ENCODE data around the gene PILRB. TPM values are rescaled to one million over a fixed set of nuclear protein-coding genes. Genes with fewer than 3 reads are reported as not detected.

The PILRB gene
- total and polyA plus RNA-seq, 2 of the 13 experiments (the other 11 are each of a cell fraction or from before 2014, with no cell fraction given) = 16.6 to 33.8 TPM

DNA sequence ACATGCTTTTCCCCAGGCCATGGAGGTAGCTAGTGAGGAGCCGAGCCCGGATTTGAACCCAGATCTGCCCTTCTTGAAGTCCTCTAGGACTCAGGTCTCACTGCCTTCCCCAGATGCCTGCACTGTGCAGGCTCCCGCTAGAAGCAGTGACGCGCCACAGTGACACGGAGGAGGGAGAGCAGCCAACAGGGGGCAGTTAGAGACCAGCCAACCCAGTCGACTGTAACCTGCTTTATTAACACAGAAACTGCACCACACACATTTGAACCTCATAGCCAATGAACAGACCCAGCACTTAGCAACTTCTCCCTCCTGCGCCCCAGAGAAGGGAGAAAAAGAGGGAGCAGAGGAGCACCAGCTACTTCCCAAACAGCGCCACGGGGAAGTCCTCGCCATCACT, 42.7 kb downstream of the PILRB start (continued):
- TF ChIP-seq, protein P1, sequence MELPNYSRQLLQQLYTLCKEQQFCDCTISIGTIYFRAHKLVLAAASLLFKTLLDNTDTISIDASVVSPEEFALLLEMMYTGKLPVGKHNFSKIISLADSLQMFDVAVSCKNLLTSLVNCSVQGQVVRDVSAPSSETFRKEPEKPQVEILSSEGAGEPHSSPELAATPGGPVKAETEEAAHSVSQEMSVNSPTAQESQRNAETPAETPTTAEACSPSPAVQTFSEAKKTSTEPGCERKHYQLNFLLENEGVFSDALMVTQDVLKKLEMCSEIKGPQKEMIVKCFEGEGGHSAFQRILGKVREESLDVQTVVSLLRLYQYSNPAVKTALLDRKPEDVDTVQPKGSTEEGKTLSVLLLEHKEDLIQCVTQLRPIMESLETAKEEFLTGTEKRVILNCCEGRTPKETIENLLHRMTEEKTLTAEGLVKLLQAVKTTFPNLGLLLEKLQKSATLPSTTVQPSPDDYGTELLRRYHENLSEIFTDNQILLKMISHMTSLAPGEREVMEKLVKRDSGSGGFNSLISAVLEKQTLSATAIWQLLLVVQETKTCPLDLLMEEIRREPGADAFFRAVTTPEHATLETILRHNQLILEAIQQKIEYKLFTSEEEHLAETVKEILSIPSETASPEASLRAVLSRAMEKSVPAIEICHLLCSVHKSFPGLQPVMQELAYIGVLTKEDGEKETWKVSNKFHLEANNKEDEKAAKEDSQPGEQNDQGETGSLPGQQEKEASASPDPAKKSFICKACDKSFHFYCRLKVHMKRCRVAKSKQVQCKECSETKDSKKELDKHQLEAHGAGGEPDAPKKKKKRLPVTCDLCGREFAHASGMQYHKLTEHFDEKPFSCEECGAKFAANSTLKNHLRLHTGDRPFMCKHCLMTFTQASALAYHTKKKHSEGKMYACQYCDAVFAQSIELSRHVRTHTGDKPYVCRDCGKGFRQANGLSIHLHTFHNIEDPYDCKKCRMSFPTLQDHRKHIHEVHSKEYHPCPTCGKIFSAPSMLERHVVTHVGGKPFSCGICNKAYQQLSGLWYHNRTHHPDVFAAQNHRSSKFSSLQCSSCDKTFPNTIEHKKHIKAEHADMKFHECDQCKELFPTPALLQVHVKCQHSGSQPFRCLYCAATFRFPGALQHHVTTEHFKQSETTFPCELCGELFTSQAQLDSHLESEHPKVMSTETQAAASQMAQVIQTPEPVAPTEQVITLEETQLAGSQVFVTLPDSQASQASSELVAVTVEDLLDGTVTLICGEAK (IDR thresholded peaks at IDR 0.05) = no peak
- TF ChIP-seq, protein P1 (CRISPR knock-in tag; IDR thresholded peaks at IDR 0.05) = peak; percentile 58; the same call in 1 of the 2 replicates
- TF ChIP-seq, protein P2, sequence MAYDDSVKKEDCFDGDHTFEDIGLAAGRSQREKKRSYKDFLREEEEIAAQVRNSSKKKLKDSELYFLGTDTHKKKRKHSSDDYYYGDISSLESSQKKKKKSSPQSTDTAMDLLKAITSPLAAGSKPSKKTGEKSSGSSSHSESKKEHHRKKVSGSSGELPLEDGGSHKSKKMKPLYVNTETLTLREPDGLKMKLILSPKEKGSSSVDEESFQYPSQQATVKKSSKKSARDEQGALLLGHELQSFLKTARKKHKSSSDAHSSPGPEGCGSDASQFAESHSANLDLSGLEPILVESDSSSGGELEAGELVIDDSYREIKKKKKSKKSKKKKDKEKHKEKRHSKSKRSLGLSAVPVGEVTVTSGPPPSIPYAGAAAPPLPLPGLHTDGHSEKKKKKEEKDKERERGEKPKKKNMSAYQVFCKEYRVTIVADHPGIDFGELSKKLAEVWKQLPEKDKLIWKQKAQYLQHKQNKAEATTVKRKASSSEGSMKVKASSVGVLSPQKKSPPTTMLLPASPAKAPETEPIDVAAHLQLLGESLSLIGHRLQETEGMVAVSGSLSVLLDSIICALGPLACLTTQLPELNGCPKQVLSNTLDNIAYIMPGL (CRISPR knock-in tag; IDR thresholded peaks at IDR 0.05; ENCODE audit: borderline replicate concordance in 1 of 2, low read depth in 1 of 2) = 0 out of 4 replicates have a peak, but pooled peaks have one; percentile 27 to 36
- no peak for TF ChIP-seq ZFY (CRISPR knock-in tag; IDR thresholded peaks at IDR 0.05)
- no peak for TF ChIP-seq ZNF740 (CRISPR knock-in tag; IDR thresholded peaks at IDR 0.05)
- no peak for TF ChIP-seq ZNF687 (CRISPR knock-in tag; IDR thresholded peaks at IDR 0.05)
- TF ChIP-seq ZNF337 (CRISPR knock-in tag; IDR thresholded peaks at IDR 0.05; ENCODE audit: borderline replicate concordance, low read depth) = no peak
- TF ChIP-seq SMC3 (IDR thresholded peaks at IDR 0.05; ENCODE audit: low read length) = 0 out of 2 replicates have a peak, but pooled peaks have one; percentile 27
- TF ChIP-seq CREB1 (IDR thresholded peaks at IDR 0.05) = peak; percentile 58; the same call in 1 of the 2 replicates
- TF ChIP-seq CREB1 (CRISPR knock-in tag; IDR thresholded peaks at IDR 0.05) = no peak; the same call in 1 of the 2 replicates
- TF ChIP-seq, protein P3, sequence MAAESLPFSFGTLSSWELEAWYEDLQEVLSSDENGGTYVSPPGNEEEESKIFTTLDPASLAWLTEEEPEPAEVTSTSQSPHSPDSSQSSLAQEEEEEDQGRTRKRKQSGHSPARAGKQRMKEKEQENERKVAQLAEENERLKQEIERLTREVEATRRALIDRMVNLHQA (CRISPR knock-in tag; IDR thresholded peaks at IDR 0.05) = no peak
- peak; percentile 78 for TF ChIP-seq STAG1 (CRISPR knock-in tag; IDR thresholded peaks at IDR 0.05)
- TF ChIP-seq ZNF12 (CRISPR knock-in tag; IDR thresholded peaks at IDR 0.05) = no peak
